ENCODE data around the gene MYCBP2. TPM values are rescaled to one million over a fixed set of nuclear protein-coding genes. Genes with fewer than 3 reads are reported as not detected.

MYCBP2 gene
- total and polyA plus RNA-seq, 2 experiments from 2014 or later: 23.3 to 63.3 TPM

DNA sequence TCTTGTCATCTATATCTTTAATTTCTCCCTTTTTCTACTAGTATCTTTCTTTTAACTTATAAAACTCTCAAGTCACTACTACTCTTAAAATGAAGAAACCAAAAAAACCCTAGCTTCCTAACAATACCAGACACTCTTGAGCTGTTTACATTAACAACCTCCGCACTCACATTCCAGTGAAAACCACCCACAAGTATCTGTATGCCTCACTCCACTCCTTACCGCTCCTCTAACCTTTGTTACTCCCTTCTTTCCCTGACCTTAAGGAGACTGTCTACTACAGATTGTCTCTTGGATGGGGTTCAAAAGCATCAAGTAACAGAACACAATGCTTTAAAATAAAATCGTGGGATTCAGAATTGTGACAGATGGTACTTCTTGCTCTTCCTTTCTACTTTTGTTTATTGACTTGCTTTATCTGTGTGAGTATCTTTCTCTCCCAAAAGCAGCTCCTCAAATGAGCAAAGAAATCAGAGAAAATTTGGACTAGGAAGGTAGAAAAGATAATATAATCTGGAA, 189.9 kb downstream of the MYCBP2 start:
- no peaks in the 10 kb centered on the region for H3K9me2 ChIP-seq (replicated peaks; ENCODE audit: insufficient read depth)
- H3K36me3 ChIP-seq (replicated peaks; ENCODE audit: insufficient read depth, low read depth): no peaks in the 10 kb centered on the region
- no peak overlapping the region for H2AFZ ChIP-seq
- no peaks in the 10 kb centered on the region for H3K79me2 ChIP-seq
- H3K27ac ChIP-seq: no peak overlapping the region
- TF ChIP-seq EZH2phosphoT487 (IDR thresholded peaks at IDR 0.05; ENCODE audit: low read depth, severe bottlenecking, unreplicated experiment): no peak
- no peaks in the 10 kb centered on the region for H3K4me1 ChIP-seq (ENCODE audit: insufficient read depth)
- no peaks in the 10 kb centered on the region for H4K20me1 ChIP-seq (ENCODE audit: insufficient read depth, poor library complexity, severe bottlenecking)
- no peak overlapping the region for H3K4me2 ChIP-seq
- DNase-seq (ENCODE audit: low spot score): no peak
- H3K9me3 ChIP-seq (ENCODE audit: low read depth): no peaks in the 10 kb centered on the region
- no peaks in the 10 kb centered on the region for H3K27me3 ChIP-seq
- WGBS (ENCODE audit: low lambda C conversion rate, missing lambda C conversion rate): 49% methylated on average over 3 of the region's 3 CpGs
- H3K4me3 ChIP-seq: no peak overlapping the region

DNA sequence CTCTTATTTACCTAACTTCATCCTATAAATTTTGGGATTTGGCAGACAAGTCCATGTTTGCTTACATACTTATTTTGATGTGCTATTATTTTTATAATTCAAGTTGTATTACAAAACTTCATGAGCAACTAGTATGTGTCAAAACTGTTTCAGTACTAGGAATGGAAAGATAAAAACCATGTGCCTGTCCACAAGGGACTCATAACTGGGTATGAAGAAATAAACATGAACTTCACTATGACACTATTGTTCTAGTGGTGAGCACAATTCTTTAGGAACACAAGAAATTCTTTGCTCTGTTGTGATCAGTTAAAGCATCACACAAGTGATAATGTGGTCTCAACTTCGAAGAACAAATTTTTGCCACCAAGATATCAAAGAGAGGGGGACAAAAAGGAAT, 202.5 kb downstream of the MYCBP2 start:
- Histone ChIP-seq H3K36me3 (replicated peaks; ENCODE audit: insufficient read depth, low read depth) (no peaks in the 10 kb centered on the region), H3K9me2 (replicated peaks; ENCODE audit: insufficient read depth) (no peaks in the 10 kb centered on the region), H2AFZ (no peak overlapping the region), H3K79me2 (no peaks in the 10 kb centered on the region), H4K20me1 (ENCODE audit: insufficient read depth, poor library complexity, severe bottlenecking) (no peaks in the 10 kb centered on the region), H3K4me2 (no peak overlapping the region), H3K27me3 (no peaks in the 10 kb centered on the region), H3K4me3 (no peak overlapping the region), H3K27ac (no peak overlapping the region), H3K9me3 (ENCODE audit: low read depth) (no peaks in the 10 kb centered on the region), H3K4me1 (ENCODE audit: insufficient read depth) (no peaks in the 10 kb centered on the region)
- no peak for TF ChIP-seq EZH2phosphoT487 (IDR thresholded peaks at IDR 0.05; ENCODE audit: low read depth, severe bottlenecking, unreplicated experiment)
- no peak for TF ChIP-seq EZH2 (IDR thresholded peaks at IDR 0.05; ENCODE audit: borderline replicate concordance)
- TF ChIP-seq, protein P1, sequence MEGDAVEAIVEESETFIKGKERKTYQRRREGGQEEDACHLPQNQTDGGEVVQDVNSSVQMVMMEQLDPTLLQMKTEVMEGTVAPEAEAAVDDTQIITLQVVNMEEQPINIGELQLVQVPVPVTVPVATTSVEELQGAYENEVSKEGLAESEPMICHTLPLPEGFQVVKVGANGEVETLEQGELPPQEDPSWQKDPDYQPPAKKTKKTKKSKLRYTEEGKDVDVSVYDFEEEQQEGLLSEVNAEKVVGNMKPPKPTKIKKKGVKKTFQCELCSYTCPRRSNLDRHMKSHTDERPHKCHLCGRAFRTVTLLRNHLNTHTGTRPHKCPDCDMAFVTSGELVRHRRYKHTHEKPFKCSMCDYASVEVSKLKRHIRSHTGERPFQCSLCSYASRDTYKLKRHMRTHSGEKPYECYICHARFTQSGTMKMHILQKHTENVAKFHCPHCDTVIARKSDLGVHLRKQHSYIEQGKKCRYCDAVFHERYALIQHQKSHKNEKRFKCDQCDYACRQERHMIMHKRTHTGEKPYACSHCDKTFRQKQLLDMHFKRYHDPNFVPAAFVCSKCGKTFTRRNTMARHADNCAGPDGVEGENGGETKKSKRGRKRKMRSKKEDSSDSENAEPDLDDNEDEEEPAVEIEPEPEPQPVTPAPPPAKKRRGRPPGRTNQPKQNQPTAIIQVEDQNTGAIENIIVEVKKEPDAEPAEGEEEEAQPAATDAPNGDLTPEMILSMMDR (IDR thresholded peaks at IDR 0.05; ENCODE audit: poor library complexity): no peak
- DNase-seq (ENCODE audit: low spot score): no peak
- WGBS (ENCODE audit: low lambda C conversion rate, missing lambda C conversion rate): 94% methylated on average over 1 of the region's 1 CpG

DNA sequence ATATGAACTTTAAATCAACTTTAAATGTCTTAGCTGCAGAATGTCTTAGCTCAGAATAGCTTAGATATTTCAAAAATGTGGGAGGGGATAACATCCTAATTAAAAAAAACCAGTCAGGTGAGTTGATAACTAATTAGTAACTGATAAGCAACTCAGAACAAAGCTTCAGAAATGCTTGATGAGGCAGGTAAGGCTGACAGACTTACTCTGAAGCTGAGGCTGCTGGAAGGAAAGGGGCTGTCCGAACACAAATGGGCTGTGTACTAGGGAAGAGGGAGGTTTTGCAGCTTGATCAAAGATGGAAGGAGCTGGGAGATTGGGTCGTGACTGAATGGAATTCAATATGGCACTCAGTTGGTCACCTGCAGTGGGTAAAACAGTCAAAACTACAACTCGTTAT, 208.8 kb downstream of the MYCBP2 start:
- H3K27me3 ChIP-seq: no peaks in the 10 kb centered on the region
- H3K79me2 ChIP-seq: no peaks in the 10 kb centered on the region
- H3K27ac ChIP-seq: no peak overlapping the region
- no peak overlapping the region for H2AFZ ChIP-seq
- H4K20me1 ChIP-seq (ENCODE audit: insufficient read depth, poor library complexity, severe bottlenecking): no peaks in the 10 kb centered on the region
- no peaks in the 10 kb centered on the region for H3K9me3 ChIP-seq (ENCODE audit: low read depth)
- TF ChIP-seq EZH2 (IDR thresholded peaks at IDR 0.05; ENCODE audit: borderline replicate concordance) (no peak), EZH2phosphoT487 (IDR thresholded peaks at IDR 0.05; ENCODE audit: low read depth, severe bottlenecking, unreplicated experiment) (no peak)
- TF ChIP-seq, protein P1 (IDR thresholded peaks at IDR 0.05; ENCODE audit: poor library complexity): no peak
- H3K4me3 ChIP-seq: no peak overlapping the region
- H3K36me3 ChIP-seq (replicated peaks; ENCODE audit: insufficient read depth, low read depth): no peaks in the 10 kb centered on the region
- no peak for DNase-seq (ENCODE audit: low spot score)
- H3K4me2 ChIP-seq: no peak overlapping the region
- no peaks in the 10 kb centered on the region for H3K4me1 ChIP-seq (ENCODE audit: insufficient read depth)
- whole genome bisulfite sequencing (ENCODE audit: low lambda C conversion rate, missing lambda C conversion rate): 87% methylated on average over 3 of the region's 3 CpGs
- no peaks in the 10 kb centered on the region for H3K9me2 ChIP-seq (replicated peaks; ENCODE audit: insufficient read depth)

DNA sequence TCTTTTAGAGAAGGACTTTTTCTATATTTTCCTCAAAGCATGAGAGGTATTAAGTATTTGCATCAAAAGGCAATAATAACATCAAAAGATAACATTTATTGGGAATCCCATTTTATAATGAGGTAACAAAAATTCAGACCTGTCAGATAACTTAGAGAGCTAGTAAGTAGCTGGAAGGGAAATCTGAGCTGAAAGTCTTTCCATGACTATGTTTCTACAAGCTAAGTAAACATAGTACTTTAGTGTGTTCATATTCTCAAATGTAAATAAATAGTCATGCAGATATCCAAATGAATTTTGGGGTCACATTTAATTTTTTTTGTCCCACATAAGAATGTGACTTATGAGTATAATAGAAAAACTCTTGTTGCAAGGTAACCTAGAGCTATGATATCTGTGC, 212.6 kb downstream of the MYCBP2 start:
- Histone ChIP-seq H3K36me3 (replicated peaks; ENCODE audit: insufficient read depth, low read depth) (no peaks in the 10 kb centered on the region), H3K9me2 (replicated peaks; ENCODE audit: insufficient read depth) (no peaks in the 10 kb centered on the region), H3K27me3 (no peaks in the 10 kb centered on the region), H3K9me3 (ENCODE audit: low read depth) (no peaks in the 10 kb centered on the region), H3K4me2 (no peak overlapping the region), H3K27ac (no peak overlapping the region), H3K79me2 (no peaks in the 10 kb centered on the region), H3K4me1 (ENCODE audit: insufficient read depth) (no peaks in the 10 kb centered on the region), H4K20me1 (ENCODE audit: insufficient read depth, poor library complexity, severe bottlenecking) (no peaks in the 10 kb centered on the region), H3K4me3 (no peak overlapping the region), H2AFZ (no peak overlapping the region)
- TF ChIP-seq EZH2 (IDR thresholded peaks at IDR 0.05; ENCODE audit: borderline replicate concordance): no peak
- TF ChIP-seq, protein P1 (IDR thresholded peaks at IDR 0.05; ENCODE audit: poor library complexity): no peak
- DNase-seq (ENCODE audit: low spot score): no peak

Measured in hepatocyte (in vitro differentiated cells).